ENCODE measurements around the gene SBK2.

- TF ChIP-seq CTCF (IDR thresholded peaks at IDR 0.05) (no peak), RAD21 (IDR thresholded peaks at IDR 0.05; ENCODE audit: low read length) (no peak), RCOR1 (IDR thresholded peaks at IDR 0.05; ENCODE audit: low read length) (no peak), USF2 (IDR thresholded peaks at IDR 0.05; ENCODE audit: borderline replicate concordance, low read depth, low read length) (no peak), TEAD4 (IDR thresholded peaks at IDR 0.05; ENCODE audit: borderline replicate concordance, insufficient read depth) (no peak), EP300 (IDR thresholded peaks at IDR 0.05; ENCODE audit: borderline replicate concordance in 1 of 2, low read depth in 1 of 2, low read length in 1 of 2) (no peak), POLR2AphosphoS5 (IDR thresholded peaks at IDR 0.05; ENCODE audit: low read depth, low read length) (no peak), TCF12 (IDR thresholded peaks at IDR 0.05) (no peak), NRF1 (IDR thresholded peaks at IDR 0.05; ENCODE audit: low read depth, low read length) (no peak), MAX (IDR thresholded peaks at IDR 0.05; ENCODE audit: low read depth) (no peak), JUND (IDR thresholded peaks at IDR 0.05) (no peak), SMC3 (IDR thresholded peaks at IDR 0.05; ENCODE audit: low read depth, low read length) (no peak), FOXM1 (IDR thresholded peaks at IDR 0.05; ENCODE audit: low read depth) (no peak)
These were observed 975 bp downstream of the SBK2 start for GRCh38 chr19:55535965-55536350.
